Prostate gland (tissue), 2 donors: ENCODE data around the gene ATP13A2. TPM values are rescaled to one million over a fixed set of nuclear protein-coding genes. Genes with fewer than 3 reads are reported as not detected.

ENCODE experiments used
- DNase-seq: peaks from one replicate; pipeline ENCODE4 v3.0.0-alpha.2; 2019; ENCODE audit warnings: low spot score
- H3K27ac ChIP-seq, 2 donors: fragments of 200-600 bp; sonication (generic); 2 replicates each; pipeline ENCODE4 v1.5.1; 2017 to 2019
- H3K27me3 ChIP-seq: fragments of 200-600 bp; sonication (generic); replicated peaks from 2 replicates; pipeline ENCODE4 v1.5.1; 2019; ENCODE audit not compliant: insufficient read depth
- H3K36me3 ChIP-seq, 2 donors: fragments of 200-600 bp; sonication (generic); 1 replicate in 1 of 2; 2 replicates in 1 of 2; pipeline versions ENCODE4 v1.5.1 to v1.8.1; 2017 to 2019
- H3K4me1 ChIP-seq: fragments of 200-600 bp; sonication (generic); replicated peaks from 2 replicates; pipeline ENCODE4 v1.5.1; 2019
- H3K4me3 ChIP-seq, 2 donors: fragments of 200-600 bp; sonication (generic); 2 replicates each; pipeline ENCODE4 v1.5.1; 2017 to 2019
- H3K9me3 ChIP-seq: fragments of 200-600 bp; sonication (generic); 2 replicates; pipeline ENCODE4 v1.5.1; 2017
- POLR2A ChIP-seq: fragments of 450-650 bp; IDR thresholded peaks from one replicate; pipeline ENCODE4 v1.6.1; 2016; ENCODE audit warnings: antibody characterized with exemption, mild to moderate bottlenecking
- POLR2AphosphoS5 ChIP-seq: sonication (generic); formaldehyde crosslinking; IDR thresholded peaks from one replicate; pipeline ENCODE4 v1.6.1; 2017; ENCODE audit warnings: antibody characterized with exemption
- WGBS: methylation state at CpG from one replicate; pipeline ENCODE4 v1.1.5; 2018; 5-methylcytosine and 5-hydroxymethylcytosine counted together
- intact Hi-C: fragments of 100-400 bp; cut with DNase I; formaldehyde crosslinking; loops from one replicate; pipeline ENCODE4 v1.14.2; 2022
- total RNA-seq, 2 donors: library from RNA; depleted of rRNA; stranded (reverse); fragments of >200 nt; gene quantifications; one replicate each; pipeline ENCODE4 v1.1.0, GENCODE V29; 2016
- TF ChIP-seq, protein P1 (sequence below), 4 experiments: fragments of 200-600 bp in 2 of 4; fragments of 450-650 bp in 2 of 4; sonication (generic) in 2 of 4; IDR thresholded peaks; 1 replicate in 3 of 4; 2 replicates in 1 of 4; pipeline ENCODE4 v1.5.1; 2016 to 2019; ENCODE audit warnings: antibody characterized with exemption in 4 of 4, mild to moderate bottlenecking in 2 of 4, moderate library complexity in 2 of 4

ATP13A2 gene
- total RNA-seq, 2 donors from 2014 or later, result 45.4 to 47.9 TPM

DNA sequence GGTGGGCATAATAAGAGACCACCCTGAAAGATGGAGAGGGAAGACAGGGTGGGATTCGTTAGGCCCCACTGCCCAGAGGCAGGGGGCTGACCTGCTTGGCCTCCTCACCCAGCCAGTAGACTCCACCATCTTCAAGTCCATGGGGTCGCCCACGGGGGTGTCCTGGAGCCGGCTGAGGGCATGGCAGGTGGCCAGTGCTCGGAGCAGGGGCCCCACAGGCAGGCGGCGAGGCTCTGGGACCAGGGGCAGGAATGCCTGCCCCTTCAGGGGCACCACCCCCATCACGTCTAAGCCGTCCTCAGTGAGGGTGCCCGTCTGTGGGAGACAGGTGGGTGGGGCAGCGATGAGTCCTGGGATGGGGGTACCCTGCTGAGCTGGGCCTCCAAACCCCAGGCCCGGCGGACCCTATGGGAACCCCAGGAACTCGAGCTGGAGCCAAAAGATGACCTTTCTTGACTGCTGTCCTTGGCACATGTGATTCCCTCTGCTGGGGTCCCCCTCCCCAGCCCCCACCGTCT is 18.1 kb downstream of the ATP13A2 start:
- H3K36me3 ChIP-seq, result no peaks in the 10 kb centered on the region
- no peaks in the 10 kb centered on the region for H3K9me3 ChIP-seq
- intact Hi-C loops, result no loop called here
- H3K27ac ChIP-seq, result no peak overlapping the region
- no peaks in the 10 kb centered on the region for H3K4me1 ChIP-seq
- 86% methylated on average over 12 of the region's 15 CpGs for WGBS
- TF ChIP-seq POLR2AphosphoS5, result no peak
- no peak for TF ChIP-seq POLR2A
- TF ChIP-seq, protein P1, sequence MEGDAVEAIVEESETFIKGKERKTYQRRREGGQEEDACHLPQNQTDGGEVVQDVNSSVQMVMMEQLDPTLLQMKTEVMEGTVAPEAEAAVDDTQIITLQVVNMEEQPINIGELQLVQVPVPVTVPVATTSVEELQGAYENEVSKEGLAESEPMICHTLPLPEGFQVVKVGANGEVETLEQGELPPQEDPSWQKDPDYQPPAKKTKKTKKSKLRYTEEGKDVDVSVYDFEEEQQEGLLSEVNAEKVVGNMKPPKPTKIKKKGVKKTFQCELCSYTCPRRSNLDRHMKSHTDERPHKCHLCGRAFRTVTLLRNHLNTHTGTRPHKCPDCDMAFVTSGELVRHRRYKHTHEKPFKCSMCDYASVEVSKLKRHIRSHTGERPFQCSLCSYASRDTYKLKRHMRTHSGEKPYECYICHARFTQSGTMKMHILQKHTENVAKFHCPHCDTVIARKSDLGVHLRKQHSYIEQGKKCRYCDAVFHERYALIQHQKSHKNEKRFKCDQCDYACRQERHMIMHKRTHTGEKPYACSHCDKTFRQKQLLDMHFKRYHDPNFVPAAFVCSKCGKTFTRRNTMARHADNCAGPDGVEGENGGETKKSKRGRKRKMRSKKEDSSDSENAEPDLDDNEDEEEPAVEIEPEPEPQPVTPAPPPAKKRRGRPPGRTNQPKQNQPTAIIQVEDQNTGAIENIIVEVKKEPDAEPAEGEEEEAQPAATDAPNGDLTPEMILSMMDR (IDR thresholded peaks at IDR 0.05), result no peak
- no peak for DNase-seq
- H3K27me3 ChIP-seq, result no peaks in the 10 kb centered on the region
- H3K4me3 ChIP-seq, result no peak overlapping the region

- DNase-seq, result no peak
- no peak overlapping the region for H3K27ac ChIP-seq
- 98% methylated on average over 9 of the region's 9 CpGs for WGBS
- H3K27me3 ChIP-seq, result no peaks in the 10 kb centered on the region
- H3K4me1 ChIP-seq, result no peaks in the 10 kb centered on the region
- no peaks in the 10 kb centered on the region for H3K9me3 ChIP-seq
- no peak for TF ChIP-seq POLR2A
- no peak for TF ChIP-seq POLR2AphosphoS5
- TF ChIP-seq, protein P1 (IDR thresholded peaks at IDR 0.05), result no peak
- H3K4me3 ChIP-seq, result no peak overlapping the region
- intact Hi-C loops, result no loop called here
- no peaks in the 10 kb centered on the region for H3K36me3 ChIP-seq
Measured at GRCh38 chr1:16992675-16993074, 19.1 kb downstream of the ATP13A2 start.

GRCh38 chr1:16992102-16992501 is 19.6 kb downstream of the ATP13A2 start:
- Histone ChIP-seq H3K4me1 (no peaks in the 10 kb centered on the region), H3K36me3 (no peaks in the 10 kb centered on the region), H3K27me3 (no peaks in the 10 kb centered on the region), H3K27ac (no peak overlapping the region), H3K4me3 (no peak overlapping the region), H3K9me3 (no peaks in the 10 kb centered on the region)
- TF ChIP-seq, protein P1 (IDR thresholded peaks at IDR 0.05), result no peak
- TF ChIP-seq POLR2A, result no peak
- TF ChIP-seq POLR2AphosphoS5, result no peak
- no peak for DNase-seq
- intact Hi-C loops, result no loop called here
- WGBS, result 95% methylated on average over 12 of the region's 12 CpGs

DNA sequence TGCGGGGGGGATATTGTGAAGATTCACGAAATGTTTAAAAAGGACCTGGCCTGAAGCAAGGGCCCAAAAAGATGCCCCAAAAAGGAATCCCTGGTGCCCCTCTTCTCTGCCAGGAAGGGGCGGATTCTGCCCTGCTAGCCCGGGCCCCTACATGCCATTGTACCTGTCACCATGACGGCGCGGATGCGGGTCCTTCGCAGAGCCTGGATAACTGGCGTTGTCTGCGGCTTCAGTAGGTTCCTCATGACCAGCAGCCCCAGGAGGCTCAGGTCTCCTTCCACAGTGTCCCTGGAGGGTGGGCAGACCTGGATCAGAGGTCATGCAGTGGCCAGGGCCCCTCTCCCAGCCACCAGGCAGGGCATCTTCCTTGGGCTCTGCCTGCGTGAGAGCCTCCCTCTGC is 20.2 kb downstream of the ATP13A2 start:
- Histone ChIP-seq H3K4me1 (no peaks in the 10 kb centered on the region), H3K36me3 (no peaks in the 10 kb centered on the region), H3K4me3 (no peak overlapping the region), H3K9me3 (no peaks in the 10 kb centered on the region), H3K27me3 (no peaks in the 10 kb centered on the region), H3K27ac (no peak overlapping the region)
- 87% methylated on average over 5 of the region's 12 CpGs for WGBS
- TF ChIP-seq POLR2A (no peak), POLR2AphosphoS5 (no peak)
- TF ChIP-seq, protein P1 (IDR thresholded peaks at IDR 0.05), result no peak
- intact Hi-C loops, result no loop called here
- no peak for DNase-seq

GRCh38 chr1:16989676-16990391 is 21.9 kb downstream of the ATP13A2 start:
- Histone ChIP-seq H3K36me3 (no peaks in the 10 kb centered on the region), H3K4me1 (no peaks in the 10 kb centered on the region), H3K27ac (no peak overlapping the region), H3K4me3 (no peak overlapping the region), H3K27me3 (no peaks in the 10 kb centered on the region), H3K9me3 (no peaks in the 10 kb centered on the region)
- 91% methylated on average over 22 of the region's 22 CpGs for WGBS
- intact Hi-C loops, result no loop called here
- DNase-seq, result no peak
- TF ChIP-seq, protein P1 (IDR thresholded peaks at IDR 0.05), result no peak
- TF ChIP-seq POLR2AphosphoS5, result no peak
- no peak for TF ChIP-seq POLR2A
